HepG2 (cell line): Measurements from ENCODE around the gene ZFYVE21. TPM values are rescaled to one million over a fixed set of nuclear protein-coding genes. Genes with fewer than 3 reads are reported as not detected.

Experiments
- ATAC-seq: fragments of 200-7000 bp; cut with Tn5 transposase; 3 replicates; pipeline ENCODE4 v1.9.1; 2020; ENCODE audit warnings: mild to moderate bottlenecking, moderate library complexity
- BruUV-seq: library from RNA; stranded (reverse); fragments of 400-500 nt; replicated peaks from 2 replicates; lab custom pipeline; 2021; lab: Mats Ljungman, UMichigan
- CTCF ChIA-PET: fragments of 300-600 bp; formaldehyde crosslinking; extraction: SDS; loops from one replicate; lab custom pipeline; 2021; ENCODE audit warnings: low total read pairs, inconsistent platforms, low intra/inter-chr PET ratio; lab: Yijun Ruan, JAX
- POLR2A ChIA-PET: fragments of 350-600 bp; sonication (Branson Sonifier 250); formaldehyde crosslinking; loops from one replicate; lab custom pipeline; 2020; ENCODE audit warnings: antibody characterized with exemption, inconsistent platforms; lab: Yijun Ruan, JAX
- DNase-seq: peaks from one replicate; pipeline ENCODE4 v3.0.0-alpha.2; 2015; ENCODE audit warnings: low spot score
- FAIRE-seq: peaks from 3 replicates; lab custom pipeline; 2011; peaks lifted over from hg19 to GRCh38; lab: Jason Lieb, UNC
- H2AFZ ChIP-seq: one replicate; pipeline ENCODE4 v1.6.1; 2011; ENCODE audit warnings: low read length, inconsistent platforms
- H3K27ac ChIP-seq: fragments of 300-600 bp; 3 replicates; pipeline ENCODE4 v1.8.0; 2011; ENCODE audit warnings: mixed run types, mild to moderate bottlenecking, mixed read lengths, low read length, inconsistent platforms; ENCODE audit not compliant: insufficient read depth; ENCODE audit errors: extremely low read length
- H3K27me3 ChIP-seq, 2 experiments: fragments of 200-600 bp in 1 of 2; 2 replicates in 1 of 2; 3 replicates in 1 of 2; pipeline versions ENCODE4 v1.6.0 to v1.8.0; 2011; ENCODE audit warnings: low read length in 2 of 2, mild to moderate bottlenecking in 2 of 2, moderate library complexity in 2 of 2, inconsistent platforms in 1 of 2; ENCODE audit not compliant: insufficient read depth in 2 of 2, control insufficient read depth in 1 of 2
- H3K36me3 ChIP-seq, 2 experiments: fragments of 200-600 bp in 1 of 2; replicated peaks in 1 of 2; 2 replicates in 1 of 2; 3 replicates in 1 of 2; pipeline versions ENCODE4 v1.5.1 to v1.8.0; 2011; ENCODE audit warnings: low read length in 2 of 2, inconsistent platforms in 1 of 2; ENCODE audit not compliant: insufficient read depth in 2 of 2, control insufficient read depth in 1 of 2
- H3K4me1 ChIP-seq: 2 replicates; pipeline ENCODE4 v1.5.1; 2012; ENCODE audit warnings: low read length, inconsistent platforms; ENCODE audit not compliant: insufficient read depth
- H3K4me2 ChIP-seq: 2 replicates; pipeline ENCODE4 v1.6.0; 2011; ENCODE audit warnings: low read depth, low read length, inconsistent platforms
- H3K4me3 ChIP-seq, 3 experiments: fragments of 200-600 bp in 1 of 3; sonication (generic), shearing (Covaris generic) in 1 of 3; replicated peaks in 1 of 3; 2 replicates each; pipeline ENCODE4 v1.5.1; 2011 to 2016; ENCODE audit warnings: low read length in 3 of 3, inconsistent platforms in 2 of 3, low read depth in 2 of 3, mild to moderate bottlenecking in 2 of 3, control low read depth in 1 of 3, mixed read lengths in 1 of 3; ENCODE audit not compliant: insufficient read depth in 1 of 3
- H3K79me2 ChIP-seq: one replicate; pipeline ENCODE4 v1.6.1; 2011; ENCODE audit warnings: low read length, inconsistent platforms; ENCODE audit not compliant: insufficient read depth
- H3K9ac ChIP-seq: 2 replicates; pipeline ENCODE4 v1.6.0; 2011; ENCODE audit warnings: mild to moderate bottlenecking, low read depth, low read length, inconsistent platforms; ENCODE audit not compliant: insufficient read depth
- H3K9me3 ChIP-seq: 2 replicates; pipeline ENCODE4 v1.5.1; 2012; ENCODE audit warnings: mild to moderate bottlenecking, low read length
- H4K20me1 ChIP-seq: 2 replicates; pipeline ENCODE4 v1.6.0; 2011; ENCODE audit warnings: inconsistent platforms, mild to moderate bottlenecking, low read length, moderate library complexity; ENCODE audit not compliant: insufficient read depth
- ARNT2 ChIP-seq: sonication (generic); formaldehyde crosslinking; IDR thresholded peaks from 2 replicates; pipeline ENCODE4 v1.8.0; 2022; ENCODE audit warnings: mild to moderate bottlenecking, low read depth, missing genetic modification reagents, moderate library complexity
- ETV5 ChIP-seq: IDR thresholded peaks from 2 replicates; pipeline ENCODE4 v1.6.1; 2018; ENCODE audit warnings: missing biosample characterization, missing genetic modification reagents, inconsistent platforms, borderline replicate concordance
- GATAD1 ChIP-seq: IDR thresholded peaks from 2 replicates; pipeline ENCODE4 v1.6.1; 2016; ENCODE audit warnings: missing genetic modification reagents, missing compliant biosample characterization
- PAXIP1 ChIP-seq: sonication (generic); formaldehyde crosslinking; conservative IDR thresholded peaks from 2 replicates; pipeline ENCODE4 v1.4.0; 2020; ENCODE audit warnings: mild to moderate bottlenecking, missing genetic modification reagents, moderate library complexity
- RBFOX2 ChIP-seq: fragments of 200-400 bp; formaldehyde crosslinking; IDR thresholded peaks from 2 replicates; pipeline ENCODE4 v1.6.1; 2017; ENCODE audit warnings: low read depth, mild to moderate bottlenecking, low read length
- RBM22 ChIP-seq: fragments of 200-400 bp; formaldehyde crosslinking; optimal IDR thresholded peaks from 2 replicates; pipeline ENCODE3; 2017; ENCODE audit warnings: mild to moderate bottlenecking, low read length, moderate library complexity
- TBP ChIP-seq: sonication (generic); formaldehyde crosslinking; IDR thresholded peaks from 2 replicates; pipeline ENCODE4 v1.5.0; 2020; ENCODE audit warnings: missing genetic modification reagents
- ZNF225 ChIP-seq: sonication (generic); formaldehyde crosslinking; IDR thresholded peaks from 2 replicates; pipeline ENCODE4 v1.4.0; 2020; ENCODE audit warnings: mild to moderate bottlenecking, missing genetic modification reagents
- ZNF432 ChIP-seq: sonication (generic); formaldehyde crosslinking; IDR thresholded peaks from 2 replicates; pipeline ENCODE4 v1.5.0; 2020; ENCODE audit warnings: missing genetic modification reagents, mild to moderate bottlenecking, borderline replicate concordance
- ZNF577 ChIP-seq: sonication (generic); formaldehyde crosslinking; IDR thresholded peaks from 2 replicates; pipeline ENCODE4 v1.4.0; 2020; ENCODE audit warnings: mild to moderate bottlenecking, low read depth, missing genetic modification reagents, borderline replicate concordance
- WGBS: methylation state at CpG from one replicate; pipeline ENCODE4 v1.1.6; 2017; ENCODE audit warnings: low lambda C conversion rate; 5-methylcytosine and 5-hydroxymethylcytosine counted together
- in situ Hi-C: cut with HindIII; loops from 2 replicates; pipeline ENCODE4 v1.10.0; 2017; ENCODE audit warnings: low pct_unique_long_range_greater_than_20kb; ENCODE audit not compliant: extremely low pct_ligation_motif_present
- intact Hi-C: fragments of 100-400 bp; cut with micrococcal nuclease; formaldehyde crosslinking; loops from one replicate; pipeline ENCODE4 v1.10.0; 2022; ENCODE audit not compliant: unreplicated experiment
- polyA plus RNA-seq, 8 experiments: library from polyadenylated mRNA; depleted of rRNA in 3 of 8; stranded (reverse) in 7 of 8; unstranded in 1 of 8; fragments of >200 nt; fragmentation: Illumina TruSeq in 4 of 8; extraction: Trizol in 4 of 8; gene quantifications; 2 replicates each; pipeline versions ENCODE4 v1.2.1 to v1.2.3, GENCODE V29; 2011 to 2016; ENCODE audit warnings: low read depth in 4 of 8, missing spikeins in 1 of 8, mixed read lengths in 1 of 8; ENCODE audit not compliant: insufficient read depth in 1 of 8
- total RNA-seq, 5 experiments: library from RNA; depleted of rRNA; stranded (reverse); fragments of >200 nt; fragmentation: Illumina TruSeq; extraction: Trizol; gene quantifications; 2 replicates each; pipeline ENCODE4 v1.2.3, GENCODE V29; 2016; ENCODE audit warnings: low read depth in 1 of 5
- TF ChIP-seq, protein P1 (sequence below): IDR thresholded peaks from 2 replicates; pipeline ENCODE4 v1.6.1; 2016; ENCODE audit warnings: low read depth, control low read depth

The ZFYVE21 gene
- total and polyA plus RNA-seq, 2 of the 13 experiments (the other 11 are each of a cell fraction or from before 2014, with no cell fraction given), result 34.3 to 34.4 TPM

GRCh38 chr14:103676881-103677675 is 38.5 kb upstream of the ZFYVE21 start:
- FAIRE-seq, result no peak
- Histone ChIP-seq H3K9ac (no peak overlapping the region), H3K27ac (no peak overlapping the region), H2AFZ (no peak overlapping the region), H3K4me1 (no peaks in the 10 kb centered on the region), H3K79me2 (no peaks in the 10 kb centered on the region), H3K27me3 (no peaks in the 10 kb centered on the region), H4K20me1 (no peaks in the 10 kb centered on the region), H3K9me3 (no peaks in the 10 kb centered on the region), H3K36me3 (peaks cover 26 to 81% of the 10 kb centered on the region in 2 experiments), H3K4me3 (no peak overlapping the region)
- CTCF ChIA-PET, result no interaction called here
- in situ Hi-C loops, result loop anchor here (5.0 kb wide), 1 partner anchor 65 kb away; no protein-coding TSS in a partner anchor
- 97% methylated on average over 15 of the region's 16 CpGs for WGBS
- intact Hi-C loops, result loop anchor here (5.0 kb wide), 1 partner anchor 105 kb away; no protein-coding TSS in a partner anchor
- ATAC-seq, result no peak
- BruUV-seq, result no TSS peak
- POLR2A ChIA-PET, result no interaction called here
- TF ChIP-seq ZNF577 (CRISPR knock-in tag) (no peak), RBM22 (peak; percentile 40)
- TF ChIP-seq, all 625 proteins: peak for 1
- H3K4me2 ChIP-seq, result no peak overlapping the region
- DNase-seq, result no peak

- no peak for FAIRE-seq
- in situ Hi-C loops (loop anchor here (5.0 kb wide), 1 partner anchor 67 kb away; no protein-coding TSS in a partner anchor), intact Hi-C loops (loop anchor here (1.0 to 5.0 kb wide), 2 partner anchors 66 to 107 kb away; no protein-coding TSS in a partner anchor)
- Histone ChIP-seq H3K9ac (no peak overlapping the region), H3K4me2 (no peak overlapping the region), H3K9me3 (no peaks in the 10 kb centered on the region), H3K36me3 (peaks cover 21 to 76% of the 10 kb centered on the region in 2 experiments), H3K4me3 (no peak overlapping the region), H3K79me2 (no peaks in the 10 kb centered on the region), H3K27me3 (no peaks in the 10 kb centered on the region), H3K4me1 (no peaks in the 10 kb centered on the region), H4K20me1 (no peaks in the 10 kb centered on the region), H3K27ac (no peak overlapping the region), H2AFZ (no peak overlapping the region)
- BruUV-seq, result no TSS peak
- ChIA-PET CTCF (interaction anchor here (0.7 to 1.8 kb wide), 2 partner anchors 66 to 107 kb away, joined by 4 to 7 read pairs; no protein-coding TSS in a partner anchor), POLR2A (no interaction called here)
- peak; percentile 6 for DNase-seq
- 94% methylated on average over 13 of the region's 13 CpGs for WGBS
- ATAC-seq, result peak; percentile 90
- TF ChIP-seq TBP, result no peak
- no peak for TF ChIP-seq PAXIP1
- TF ChIP-seq ZNF432, result no peak
- TF ChIP-seq GATAD1 (CRISPR knock-in tag), result no peak
- TF ChIP-seq ZNF225 (CRISPR knock-in tag), result no peak
- no peak for TF ChIP-seq RBFOX2
- no peak for TF ChIP-seq ARNT2 (CRISPR knock-in tag)
- TF ChIP-seq, protein P1, sequence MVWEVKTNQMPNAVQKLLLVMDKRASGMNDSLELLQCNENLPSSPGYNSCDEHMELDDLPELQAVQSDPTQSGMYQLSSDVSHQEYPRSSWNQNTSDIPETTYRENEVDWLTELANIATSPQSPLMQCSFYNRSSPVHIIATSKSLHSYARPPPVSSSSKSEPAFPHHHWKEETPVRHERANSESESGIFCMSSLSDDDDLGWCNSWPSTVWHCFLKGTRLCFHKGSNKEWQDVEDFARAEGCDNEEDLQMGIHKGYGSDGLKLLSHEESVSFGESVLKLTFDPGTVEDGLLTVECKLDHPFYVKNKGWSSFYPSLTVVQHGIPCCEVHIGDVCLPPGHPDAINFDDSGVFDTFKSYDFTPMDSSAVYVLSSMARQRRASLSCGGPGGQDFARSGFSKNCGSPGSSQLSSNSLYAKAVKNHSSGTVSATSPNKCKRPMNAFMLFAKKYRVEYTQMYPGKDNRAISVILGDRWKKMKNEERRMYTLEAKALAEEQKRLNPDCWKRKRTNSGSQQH (CRISPR knock-in tag), result no peak
- no peak for TF ChIP-seq ETV5 (CRISPR knock-in tag)
Measured at GRCh38 chr14:103679351-103679750, 36.3 kb upstream of the ZFYVE21 start.
